Measurements from ENCODE around the gene CEP135. TPM values are rescaled to one million over a fixed set of nuclear protein-coding genes. Genes with fewer than 3 reads are reported as not detected.

The CEP135 gene, protein sequence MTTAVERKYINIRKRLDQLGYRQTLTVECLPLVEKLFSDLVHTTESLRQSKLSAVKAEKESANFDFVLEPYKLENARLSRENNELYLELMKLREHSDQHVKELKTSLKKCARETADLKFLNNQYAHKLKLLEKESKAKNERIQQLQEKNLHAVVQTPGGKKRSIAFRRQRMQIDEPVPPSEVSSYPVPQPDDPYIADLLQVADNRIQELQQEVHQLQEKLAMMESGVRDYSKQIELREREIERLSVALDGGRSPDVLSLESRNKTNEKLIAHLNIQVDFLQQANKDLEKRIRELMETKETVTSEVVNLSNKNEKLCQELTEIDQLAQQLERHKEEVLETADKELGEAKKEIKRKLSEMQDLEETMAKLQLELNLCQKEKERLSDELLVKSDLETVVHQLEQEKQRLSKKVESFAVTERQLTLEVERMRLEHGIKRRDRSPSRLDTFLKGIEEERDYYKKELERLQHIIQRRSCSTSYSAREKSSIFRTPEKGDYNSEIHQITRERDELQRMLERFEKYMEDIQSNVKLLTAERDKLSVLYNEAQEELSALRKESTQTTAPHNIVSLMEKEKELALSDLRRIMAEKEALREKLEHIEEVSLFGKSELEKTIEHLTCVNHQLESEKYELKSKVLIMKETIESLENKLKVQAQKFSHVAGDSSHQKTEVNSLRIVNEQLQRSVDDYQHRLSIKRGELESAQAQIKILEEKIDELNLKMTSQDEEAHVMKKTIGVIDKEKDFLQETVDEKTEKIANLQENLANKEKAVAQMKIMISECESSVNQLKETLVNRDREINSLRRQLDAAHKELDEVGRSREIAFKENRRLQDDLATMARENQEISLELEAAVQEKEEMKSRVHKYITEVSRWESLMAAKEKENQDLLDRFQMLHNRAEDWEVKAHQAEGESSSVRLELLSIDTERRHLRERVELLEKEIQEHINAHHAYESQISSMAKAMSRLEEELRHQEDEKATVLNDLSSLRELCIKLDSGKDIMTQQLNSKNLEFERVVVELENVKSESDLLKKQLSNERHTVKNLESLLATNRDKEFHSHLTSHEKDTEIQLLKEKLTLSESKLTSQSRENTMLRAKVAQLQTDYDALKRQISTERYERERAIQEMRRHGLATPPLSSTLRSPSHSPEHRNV
- total RNA-seq, result 10 to 100 TPM in 2 of 4 donors, 1 to 10 TPM in 2; 5.3 to 27.1 (median 8.4) TPM

DNA sequence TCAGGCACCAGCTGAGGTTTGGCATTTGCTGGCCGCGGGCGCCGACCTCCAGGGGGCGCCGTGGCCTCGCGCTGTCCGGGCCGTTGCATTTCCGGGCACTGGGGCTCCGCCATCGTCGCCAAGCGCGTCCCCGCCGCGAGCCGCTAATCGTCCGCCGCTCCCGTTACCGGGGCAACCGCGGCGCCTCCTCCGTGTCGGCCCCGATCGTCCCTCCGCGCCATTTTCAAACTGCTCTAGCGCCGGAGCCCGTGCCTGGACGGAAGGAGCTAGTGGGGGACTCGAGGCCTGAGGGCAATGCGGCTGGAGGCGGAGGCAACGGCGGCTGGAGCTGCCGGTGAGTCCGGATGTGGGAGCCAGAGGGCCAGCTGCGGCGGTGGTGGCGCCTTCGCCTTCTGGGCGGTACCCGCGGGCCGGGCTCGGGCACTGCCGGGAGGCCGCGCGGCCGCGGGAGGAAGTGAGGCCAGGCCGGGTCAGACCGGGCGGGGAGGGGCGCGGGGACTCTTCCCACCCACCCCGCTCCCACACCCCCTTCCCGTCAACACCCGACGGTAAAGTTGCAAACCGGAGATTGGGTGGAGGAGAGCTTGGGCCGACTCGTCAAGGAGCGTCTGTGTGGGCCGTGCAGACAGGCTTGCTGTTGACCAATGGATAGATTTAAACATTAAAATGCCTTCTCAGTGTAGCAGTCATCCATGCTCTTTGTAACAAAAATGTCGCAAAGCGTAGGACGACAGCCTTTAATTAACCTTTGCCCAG, at the start of gene CEP135:
TSS of gene CEP135 (plus strand) at position 220 of the 756 bp plus-strand sequence. CDS start 3,186 bp downstream, outside the sequence.
- no peaks in the 10 kb centered on the region for H3K27me3 ChIP-seq
- no peaks in the 10 kb centered on the region for H3K36me3 ChIP-seq
- peak within 1 kb of the TSS; percentile 89 for H3K27ac ChIP-seq
- H3K4me3 ChIP-seq, result peak within 1 kb of the TSS; percentile 45 to 84
- intact Hi-C loops (cut with DNase I; ENCODE audit: low total_unique reads), result no loop called here
- H3K4me1 ChIP-seq, result no peaks in the 10 kb centered on the region
- peak; percentile 88 to 94 for DNase-seq
- TF ChIP-seq, protein P1, sequence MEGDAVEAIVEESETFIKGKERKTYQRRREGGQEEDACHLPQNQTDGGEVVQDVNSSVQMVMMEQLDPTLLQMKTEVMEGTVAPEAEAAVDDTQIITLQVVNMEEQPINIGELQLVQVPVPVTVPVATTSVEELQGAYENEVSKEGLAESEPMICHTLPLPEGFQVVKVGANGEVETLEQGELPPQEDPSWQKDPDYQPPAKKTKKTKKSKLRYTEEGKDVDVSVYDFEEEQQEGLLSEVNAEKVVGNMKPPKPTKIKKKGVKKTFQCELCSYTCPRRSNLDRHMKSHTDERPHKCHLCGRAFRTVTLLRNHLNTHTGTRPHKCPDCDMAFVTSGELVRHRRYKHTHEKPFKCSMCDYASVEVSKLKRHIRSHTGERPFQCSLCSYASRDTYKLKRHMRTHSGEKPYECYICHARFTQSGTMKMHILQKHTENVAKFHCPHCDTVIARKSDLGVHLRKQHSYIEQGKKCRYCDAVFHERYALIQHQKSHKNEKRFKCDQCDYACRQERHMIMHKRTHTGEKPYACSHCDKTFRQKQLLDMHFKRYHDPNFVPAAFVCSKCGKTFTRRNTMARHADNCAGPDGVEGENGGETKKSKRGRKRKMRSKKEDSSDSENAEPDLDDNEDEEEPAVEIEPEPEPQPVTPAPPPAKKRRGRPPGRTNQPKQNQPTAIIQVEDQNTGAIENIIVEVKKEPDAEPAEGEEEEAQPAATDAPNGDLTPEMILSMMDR (IDR thresholded peaks at IDR 0.05), result peak; percentile 82 to 96 (median 90)
- peak; percentile 31 to 45 for TF ChIP-seq POLR2A (IDR thresholded peaks at IDR 0.05)
- no peaks in the 10 kb centered on the region for H3K9me3 ChIP-seq

DNA sequence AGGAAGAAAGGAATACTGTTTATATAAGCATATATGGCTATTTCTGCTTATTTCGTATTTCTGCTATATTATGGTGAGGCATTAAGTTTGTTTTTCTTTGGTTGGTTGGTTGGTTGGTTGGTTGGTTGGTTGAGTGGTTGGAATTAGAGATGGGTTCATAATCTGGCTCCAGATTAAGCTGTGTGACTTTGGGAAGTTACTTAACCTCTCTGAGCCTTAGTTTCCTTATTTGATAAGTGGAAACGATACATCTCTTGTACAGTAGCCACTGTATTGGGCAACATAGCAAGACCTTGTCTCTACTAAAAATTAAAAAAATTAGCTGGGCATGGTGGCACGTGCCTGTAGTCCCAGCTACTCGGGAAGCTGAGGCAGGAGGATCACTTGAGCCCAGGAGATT, 46.1 kb upstream of the CEP135 start:
- no peak for DNase-seq
- Histone ChIP-seq H3K4me3 (no peak overlapping the region), H3K27ac (no peak overlapping the region), H3K27me3 (no peaks in the 10 kb centered on the region), H3K36me3 (no peaks in the 10 kb centered on the region), H3K4me1 (peaks cover 0 to 4% of the 10 kb centered on the region in 2 donors), H3K9me3 (no peaks in the 10 kb centered on the region)
- intact Hi-C loops (cut with DNase I; ENCODE audit: low total_unique reads), result no loop called here
- TF ChIP-seq, protein P1 (IDR thresholded peaks at IDR 0.05), result no peak
- TF ChIP-seq POLR2A (IDR thresholded peaks at IDR 0.05), result no peak

GRCh38 chr4:55903577-55903976, 45.2 kb upstream of the CEP135 start:
- no peaks in the 10 kb centered on the region for H3K9me3 ChIP-seq
- H3K27ac ChIP-seq, result no peak overlapping the region
- H3K27me3 ChIP-seq, result no peaks in the 10 kb centered on the region
- H3K4me3 ChIP-seq, result no peak overlapping the region
- intact Hi-C loops (cut with DNase I; ENCODE audit: low total_unique reads), result no loop called here
- peaks cover 0 to 4% of the 10 kb centered on the region in 2 donors for H3K4me1 ChIP-seq
- DNase-seq, result no peak
- TF ChIP-seq, protein P1 (IDR thresholded peaks at IDR 0.05), result no peak
- no peak for TF ChIP-seq POLR2A (IDR thresholded peaks at IDR 0.05)
- no peaks in the 10 kb centered on the region for H3K36me3 ChIP-seq

DNA sequence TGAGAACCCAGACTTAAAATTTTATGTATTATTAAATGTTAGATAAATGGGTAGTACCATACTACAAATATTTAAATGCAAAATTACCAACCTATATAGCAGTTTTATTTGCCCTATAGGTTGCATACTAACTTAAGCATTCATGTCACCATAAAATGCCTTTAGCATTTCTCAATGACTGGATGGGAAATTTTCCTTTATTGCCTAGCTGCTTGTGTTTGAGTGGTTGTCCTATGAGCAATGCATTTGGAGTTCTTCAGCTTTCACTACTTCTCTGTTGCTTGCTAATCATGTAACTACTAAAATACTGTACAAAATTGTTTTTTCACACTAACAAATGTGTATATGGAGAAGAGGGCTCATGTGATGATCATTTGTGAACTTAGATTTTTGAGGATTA, 44.2 kb upstream of the CEP135 start:
- intact Hi-C loops (cut with DNase I; ENCODE audit: low total_unique reads), result no loop called here
- H3K36me3 ChIP-seq, result no peaks in the 10 kb centered on the region
- H3K27ac ChIP-seq, result no peak overlapping the region
- DNase-seq, result no peak
- H3K4me1 ChIP-seq, result peaks cover 0 to 3% of the 10 kb centered on the region in 2 donors
- no peaks in the 10 kb centered on the region for H3K27me3 ChIP-seq
- H3K9me3 ChIP-seq, result no peaks in the 10 kb centered on the region
- no peak overlapping the region for H3K4me3 ChIP-seq
- no peak for TF ChIP-seq POLR2A (IDR thresholded peaks at IDR 0.05)
- TF ChIP-seq, protein P1 (IDR thresholded peaks at IDR 0.05), result no peak

Measured in uterus (tissue), 4 donors.